K562 (cell line): ENCODE results near the gene ACAT2. TPM values are rescaled to one million over a fixed set of nuclear protein-coding genes. Genes with fewer than 3 reads are reported as not detected.

Experiments used
- ATAC-seq: fragments of 200-7000 bp; cut with Tn5 transposase; 3 replicates; pipeline ENCODE4 v1.9.1; 2020; ENCODE audit warnings: moderate library complexity
- BruUV-seq: library from RNA; stranded (reverse); fragments of 400-500 nt; replicated peaks from 2 replicates; lab custom pipeline; 2021; lab: Mats Ljungman, UMichigan
- CTCF ChIA-PET: fragments of 300-600 bp; formaldehyde crosslinking; extraction: SDS; loops from one replicate; lab custom pipeline; 2021; ENCODE audit warnings: low intra/inter-chr PET ratio; lab: Yijun Ruan, JAX
- POLR2A ChIA-PET: fragments of 300-600, 350-650 bp; sonication (Branson Sonifier 250); formaldehyde crosslinking; extraction: SDS; loops from one replicate; lab custom pipeline; 2021; ENCODE audit warnings: antibody characterized with exemption, inconsistent platforms; lab: Yijun Ruan, JAX
- DNase-seq, 4 experiments: peaks; one replicate each; pipeline versions ENCODE4 v3.0.0 to v3.0.0-alpha.2; 2011 to 2018; ENCODE audit warnings: low spot score in 3 of 4, mixed read lengths in 3 of 4; ENCODE audit errors: extremely low read depth in 1 of 4
- FAIRE-seq: peaks from 2 replicates; lab custom pipeline; 2011; peaks lifted over from hg19 to GRCh38; lab: Jason Lieb, UNC
- H2AFZ ChIP-seq: 2 replicates; pipeline ENCODE4 v1.6.0; 2011; ENCODE audit warnings: low read depth, low read length, control low read depth, inconsistent platforms
- H3K27ac ChIP-seq: fragments of 200-600 bp; 3 replicates; pipeline ENCODE4 v1.8.0; 2011; ENCODE audit warnings: low read depth, mild to moderate bottlenecking, control low read depth, inconsistent platforms, low read length, moderate library complexity, mixed read lengths; ENCODE audit errors: extremely low read depth
- H3K27me3 ChIP-seq, 2 experiments: fragments of 300-600 bp in 1 of 2; 2 replicates in 1 of 2; 3 replicates in 1 of 2; pipeline versions ENCODE4 v1.6.0 to v1.8.0; 2011; ENCODE audit warnings: inconsistent platforms in 2 of 2, low read length in 2 of 2, mild to moderate bottlenecking in 1 of 2, mixed read lengths in 1 of 2, moderate library complexity in 1 of 2; ENCODE audit not compliant: control insufficient read depth in 2 of 2, insufficient read depth in 2 of 2
- H3K36me3 ChIP-seq: fragments of 300-600 bp; 3 replicates; pipeline ENCODE4 v1.8.0; 2011; ENCODE audit warnings: mild to moderate bottlenecking, low read length, inconsistent platforms; ENCODE audit not compliant: control insufficient read depth, insufficient read depth
- H3K4me1 ChIP-seq, 2 experiments: fragments of 200-600 bp in 1 of 2; replicated peaks in 1 of 2; 2 replicates in 1 of 2; 3 replicates in 1 of 2; pipeline versions ENCODE4 v1.5.1 to v1.8.0; 2011; ENCODE audit warnings: inconsistent platforms in 2 of 2, low read length in 2 of 2, mild to moderate bottlenecking in 1 of 2, mixed read lengths in 1 of 2, moderate library complexity in 1 of 2; ENCODE audit not compliant: control insufficient read depth in 2 of 2, insufficient read depth in 2 of 2
- H3K4me2 ChIP-seq: 2 replicates; pipeline ENCODE4 v1.6.1; 2011; ENCODE audit warnings: low read length, control low read depth, inconsistent platforms, mixed read lengths; ENCODE audit not compliant: insufficient read depth
- H3K4me3 ChIP-seq: fragments of 200-600 bp; sonication (generic), shearing (Covaris generic); 2 replicates; pipeline ENCODE4 v1.5.1; 2016; ENCODE audit warnings: control low read depth, inconsistent platforms
- H3K79me2 ChIP-seq: fragments of 200-600 bp; 3 replicates; pipeline ENCODE4 v1.8.0; 2011; ENCODE audit warnings: low read length, inconsistent platforms; ENCODE audit not compliant: control insufficient read depth, insufficient read depth
- H3K9ac ChIP-seq, 2 experiments: 2 replicates each; pipeline versions ENCODE4 v1.6.0 to v1.6.1; 2011; ENCODE audit warnings: low read depth in 2 of 2, low read length in 2 of 2, control low read depth in 1 of 2, inconsistent platforms in 1 of 2, mild to moderate bottlenecking in 1 of 2, mixed read lengths in 1 of 2; ENCODE audit not compliant: insufficient read depth in 1 of 2
- H3K9me1 ChIP-seq: one replicate; pipeline ENCODE4 v1.6.0; 2011; ENCODE audit warnings: inconsistent platforms, mild to moderate bottlenecking, low read length, moderate library complexity; ENCODE audit not compliant: control insufficient read depth, insufficient read depth
- H3K9me3 ChIP-seq: replicated peaks from 2 replicates; pipeline ENCODE4 v1.5.1; 2011; ENCODE audit warnings: low read depth, low read length, inconsistent platforms; ENCODE audit not compliant: control insufficient read depth, insufficient read depth
- H4K20me1 ChIP-seq: replicated peaks from 2 replicates; pipeline ENCODE4 v1.6.1; 2011; ENCODE audit warnings: low read length, inconsistent platforms, mixed read lengths; ENCODE audit not compliant: control insufficient read depth, insufficient read depth
- CBX5 ChIP-seq: IDR thresholded peaks from 2 replicates; pipeline ENCODE4 v1.6.1; 2014; ENCODE audit warnings: low read depth, borderline replicate concordance
- EGR1 ChIP-seq: fragments of 450-650 bp; conservative IDR thresholded peaks from 2 replicates; pipeline ENCODE4 v1.6.1; 2017; ENCODE audit warnings: mild to moderate bottlenecking
- GATA2 ChIP-seq: sonication (generic); formaldehyde crosslinking; IDR thresholded peaks from 2 replicates; pipeline ENCODE4 v1.4.0; 2020; ENCODE audit warnings: mild to moderate bottlenecking, missing genetic modification reagents
- HSF4 ChIP-seq: fragments of 250-450 bp; sonication (Bioruptor Pico); IDR thresholded peaks from 2 replicates; pipeline ENCODE4 v2.1.2; 2022; ENCODE audit warnings: mild to moderate bottlenecking, moderate library complexity, borderline replicate concordance
- RBFOX2 ChIP-seq: fragments of 200-400 bp; formaldehyde crosslinking; IDR thresholded peaks from 2 replicates; pipeline ENCODE4 v1.6.1; 2017; ENCODE audit warnings: low read depth, mild to moderate bottlenecking, low read length, moderate library complexity
- SAP30 ChIP-seq: fragments of 200-600 bp; sonication (generic); IDR thresholded peaks from 2 replicates; pipeline ENCODE4 v1.6.1; 2012; ENCODE audit warnings: borderline replicate concordance, low read depth, mild to moderate bottlenecking, moderate library complexity, low read length, control low read depth, inconsistent platforms; ENCODE audit not compliant: insufficient read depth, poor library complexity, severe bottlenecking
- SIN3B ChIP-seq: fragments of 450-650 bp; IDR thresholded peaks from 2 replicates; pipeline ENCODE4 v1.6.1; 2017; ENCODE audit warnings: low read depth, mild to moderate bottlenecking, moderate library complexity
- SPI1 ChIP-seq: IDR thresholded peaks from 2 replicates; pipeline ENCODE4 v1.6.1; 2011; ENCODE audit warnings: low read depth, low read length, control low read depth, borderline replicate concordance
- TCF7L2 ChIP-seq: fragments of 150-350 bp; IDR thresholded peaks from 2 replicates; pipeline ENCODE4 v1.6.1; 2016; ENCODE audit warnings: low read depth, mild to moderate bottlenecking, low read length, moderate library complexity
- TEAD4 ChIP-seq, 2 experiments: sonication (generic) in 1 of 2; formaldehyde crosslinking in 1 of 2; IDR thresholded peaks; 2 replicates each; pipeline versions ENCODE4 v1.6.1 to v1.8.0; 2012 to 2022; ENCODE audit warnings: borderline replicate concordance in 1 of 2, inconsistent platforms in 1 of 2, low read length in 1 of 2, mild to moderate bottlenecking in 1 of 2, missing genetic modification reagents in 1 of 2
- ZNF134 ChIP-seq: fragments of 250-450 bp; sonication (Bioruptor Pico); conservative IDR thresholded peaks from 2 replicates; pipeline ENCODE4 v1.4.0; 2020
- ZNF41 ChIP-seq: fragments of 250-450 bp; sonication (Bioruptor Pico); conservative IDR thresholded peaks from 2 replicates; pipeline ENCODE4 v1.4.0; 2020; ENCODE audit warnings: mild to moderate bottlenecking
- WGBS: fragments of 100-300 bp; shearing (Covaris generic); methylation state at CpG from one replicate; pipeline ENCODE4 v1.1.6; 2016; ENCODE audit warnings: low coverage, mixed read lengths; ENCODE audit not compliant: insufficient coverage; ENCODE audit errors: missing lambda C conversion rate; 5-methylcytosine and 5-hydroxymethylcytosine counted together
- in situ Hi-C: fragments of 300-500 bp; cut with MboI; formaldehyde crosslinking; loops from 4 replicates; pipeline ENCODE4 v1.15.0; 2018; ENCODE audit warnings: inconsistent platforms, mixed read lengths
- intact Hi-C: fragments of 100-400 bp; cut with micrococcal nuclease; formaldehyde crosslinking; loops from 2 replicates; pipeline ENCODE4 v1.14.2; 2022
- polyA plus RNA-seq, 8 experiments: library from polyadenylated mRNA; depleted of rRNA in 4 of 8; stranded (reverse) in 5 of 8; unstranded in 3 of 8; fragments of >200 nt; fragmentation: Nextera tagmentation in 2 of 8; fragmentation: Illumina TruSeq in 1 of 8; extraction: Ambion mirVana in 2 of 8; extraction: Trizol in 1 of 8; gene quantifications; 2 replicates each; pipeline versions ENCODE4 v1.2.1 to v1.2.3, GENCODE V29; 2011 to 2014; ENCODE audit warnings: inconsistent platforms in 1 of 8, missing spikeins in 1 of 8
- total RNA-seq, 7 experiments: library from RNA; depleted of rRNA in 6 of 7; stranded (reverse); fragments of >200 nt in 6 of 7; fragmentation: Illumina TruSeq in 2 of 7; extraction: Trizol in 2 of 7; gene quantifications; 2 replicates each; pipeline versions ENCODE4 v1.2.1 to v1.2.3, GENCODE V29; 2011 to 2021; ENCODE audit warnings: low replicate concordance in 1 of 7

Gene ACAT2
- total and polyA plus RNA-seq, 9 of the 15 experiments (the other 6 are each of a cell fraction or from before 2014, with no cell fraction given): 63.0 to 309 (median 144) TPM

DNA sequence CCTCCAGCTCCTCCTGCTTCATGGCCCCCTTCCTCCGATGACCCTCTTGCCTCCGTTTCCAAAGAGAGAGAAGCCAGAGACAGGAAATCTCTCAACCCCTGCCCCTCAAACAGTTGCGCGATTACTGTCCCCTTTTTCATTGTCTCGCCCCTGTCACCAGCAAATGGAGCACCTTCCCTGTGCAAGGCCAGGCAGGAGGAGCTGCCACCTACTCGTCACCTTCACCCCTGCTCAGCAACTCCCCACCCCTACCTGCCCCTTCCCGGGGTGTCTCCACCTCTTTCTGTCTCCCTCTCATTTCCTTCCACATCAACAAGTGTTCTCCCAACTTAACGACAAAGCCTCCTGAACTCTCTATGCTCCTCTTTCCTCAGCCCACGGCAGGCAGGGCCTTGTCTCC, 51.9 kb downstream of the ACAT2 start:
- POLR2A ChIA-PET: interaction anchor here (0.5 to 0.7 kb wide), 4 partner anchors 12 to 498 kb away, joined by 3 to 4 read pairs (median 3); no protein-coding TSS in a partner anchor
- in situ Hi-C loops (no loop called here), intact Hi-C loops (no loop called here)
- no peak overlapping the region for H2AFZ ChIP-seq
- no peaks in the 10 kb centered on the region for H3K9me1 ChIP-seq
- no peak overlapping the region for H3K4me3 ChIP-seq
- CTCF ChIA-PET: no interaction called here
- peaks cover 51 to 65% of the 10 kb centered on the region in 2 experiments for H3K27me3 ChIP-seq
- no peaks in the 10 kb centered on the region for H3K36me3 ChIP-seq
- 28% methylated on average over 9 of the region's 9 CpGs for WGBS
- no TSS peak for BruUV-seq
- no peaks in the 10 kb centered on the region; the same call in 1 of the 2 replicates for H4K20me1 ChIP-seq
- H3K4me2 ChIP-seq: no peak overlapping the region
- H3K79me2 ChIP-seq: no peaks in the 10 kb centered on the region
- H3K27ac ChIP-seq: no peak overlapping the region
- no peaks in the 10 kb centered on the region; a peak in 1 of 5 replicates for H3K4me1 ChIP-seq
- ATAC-seq: no peak
- H3K9ac ChIP-seq: 0 out of 4 replicates have a peak overlapping the region, but pooled peaks of 1 of the 2 experiments have one; percentile 21
- no peak for DNase-seq
- H3K9me3 ChIP-seq: no peaks in the 10 kb centered on the region
- no peak for FAIRE-seq
- TF ChIP-seq TCF7L2 (no peak), GATA2 (CRISPR knock-in tag) (no peak), SAP30 (no peak), CBX5 (no peak), SPI1 (no peak), RBFOX2 (no peak), ZNF134 (CRISPR knock-in tag) (no peak), TEAD4 (IDR thresholded peaks at IDR 0.05; ENCODE audit: low read length) (no peak), TEAD4 (CRISPR knock-in tag; IDR thresholded peaks at IDR 0.05; ENCODE audit: borderline replicate concordance) (no peak), ZNF41 (no peak), EGR1 (no peak), HSF4 (no peak), SIN3B (no peak)
